Measurements from ENCODE around the gene TADA3. TPM values are rescaled to one million over a fixed set of nuclear protein-coding genes. Genes with fewer than 3 reads are reported as not detected.

The TADA3 gene
- total RNA-seq, 1 donor from 2014 or later = 106 TPM

- intact Hi-C loops (cut with DNase I) = no loop called here
- no peak for TF ChIP-seq CTCF (IDR thresholded peaks at IDR 0.05)
- H3K27ac ChIP-seq = no peak overlapping the region
- H3K4me1 ChIP-seq = no peaks in the 10 kb centered on the region
- no peaks in the 10 kb centered on the region for H3K9me3 ChIP-seq
- H3K4me3 ChIP-seq = no peak overlapping the region
- no peak for DNase-seq (ENCODE audit: low spot score in 2 of 2)
- H3K36me3 ChIP-seq = peaks cover 38 to 60% of the 10 kb centered on the region in 2 donors
- no peaks in the 10 kb centered on the region for H3K27me3 ChIP-seq
Measured at GRCh38 chr3:9834520-9835380, 42.5 kb upstream of the TADA3 start.

- Histone ChIP-seq H3K27me3 (no peaks in the 10 kb centered on the region), H3K36me3 (peaks cover 46 to 58% of the 10 kb centered on the region in 2 donors), H3K4me1 (no peaks in the 10 kb centered on the region), H3K4me3 (no peak overlapping the region), H3K9me3 (no peaks in the 10 kb centered on the region), H3K27ac (no peak overlapping the region)
- TF ChIP-seq CTCF (IDR thresholded peaks at IDR 0.05) = no peak
- intact Hi-C loops (cut with DNase I) = no loop called here
- no peak for DNase-seq (ENCODE audit: low spot score in 2 of 2)
Measured at GRCh38 chr3:9833078-9833477, 40.8 kb upstream of the TADA3 start.

- Histone ChIP-seq H3K27me3 (no peaks in the 10 kb centered on the region), H3K4me1 (no peaks in the 10 kb centered on the region), H3K4me3 (no peak overlapping the region), H3K36me3 (peaks cover 46 to 67% of the 10 kb centered on the region in 2 donors), H3K27ac (no peak overlapping the region), H3K9me3 (no peaks in the 10 kb centered on the region)
- DNase-seq (ENCODE audit: low spot score in 2 of 2) = no peak
- intact Hi-C loops (cut with DNase I) = no loop called here
- TF ChIP-seq CTCF (IDR thresholded peaks at IDR 0.05) = no peak
Measured at GRCh38 chr3:9831253-9831652, 39.0 kb upstream of the TADA3 start.

DNA sequence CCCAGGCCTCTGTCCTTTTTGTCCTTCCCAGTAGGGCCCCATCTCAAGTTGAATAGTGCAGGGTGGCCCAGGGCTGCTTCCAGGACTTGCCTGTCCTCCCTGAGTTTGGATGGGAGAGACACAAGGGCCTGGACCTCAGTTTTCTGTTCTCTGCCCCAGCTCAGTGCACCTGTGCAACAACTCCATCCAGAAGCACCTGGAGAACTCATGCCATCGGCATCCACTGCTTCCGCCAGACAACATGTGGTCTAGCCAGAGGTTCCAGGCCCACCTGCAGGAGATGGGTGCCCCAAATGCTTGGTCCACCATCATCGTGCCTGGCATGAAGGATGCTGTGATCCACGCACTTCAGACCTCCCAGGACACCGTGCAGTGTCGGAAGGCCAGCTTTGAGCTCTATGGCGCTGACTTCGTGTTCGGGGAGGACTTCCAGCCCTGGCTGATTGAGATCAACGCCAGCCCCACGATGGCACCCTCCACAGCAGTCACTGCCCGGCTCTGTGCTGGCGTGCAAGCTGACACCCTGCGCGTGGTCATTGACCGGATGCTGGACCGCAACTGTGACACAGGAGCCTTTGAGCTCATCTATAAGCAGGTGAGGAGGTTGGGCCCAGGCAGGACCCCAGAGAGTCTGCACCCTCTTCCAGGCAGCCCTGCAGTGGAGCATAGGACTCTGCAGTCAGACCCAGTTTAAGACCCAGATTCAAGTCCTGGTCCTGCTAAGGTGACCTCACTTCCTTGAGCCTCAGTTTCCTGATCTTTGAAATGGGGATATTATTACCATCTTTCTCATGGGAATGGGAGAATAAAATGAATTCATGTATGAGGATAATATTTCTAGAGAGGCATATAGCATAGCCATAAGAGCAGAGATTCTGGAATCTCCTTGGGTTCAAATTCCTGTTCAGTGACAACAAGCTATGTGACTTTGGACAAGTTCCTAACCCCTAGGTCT is 36.8 kb upstream of the TADA3 start:
- Histone ChIP-seq H3K9me3 (no peaks in the 10 kb centered on the region), H3K27ac (no peak overlapping the region), H3K4me1 (no peaks in the 10 kb centered on the region), H3K4me3 (no peak overlapping the region), H3K27me3 (no peaks in the 10 kb centered on the region), H3K36me3 (peaks cover 30 to 50% of the 10 kb centered on the region in 2 donors)
- no peak for DNase-seq (ENCODE audit: low spot score in 2 of 2)
- intact Hi-C loops (cut with DNase I) = no loop called here
- no peak for TF ChIP-seq CTCF (IDR thresholded peaks at IDR 0.05)

GRCh38 chr3:9826815-9827573 is 34.7 kb upstream of the TADA3 start:
- no peak overlapping the region for H3K27ac ChIP-seq
- no peaks in the 10 kb centered on the region for H3K9me3 ChIP-seq
- intact Hi-C loops (cut with DNase I) = no loop called here
- no peaks in the 10 kb centered on the region for H3K27me3 ChIP-seq
- no peak overlapping the region for H3K4me3 ChIP-seq
- peak in 1 of 3 experiments; percentile 13 for TF ChIP-seq CTCF (IDR thresholded peaks at IDR 0.05)
- peaks cover 14 to 34% of the 10 kb centered on the region in 2 donors for H3K36me3 ChIP-seq
- no peaks in the 10 kb centered on the region for H3K4me1 ChIP-seq
- DNase-seq (ENCODE audit: low spot score in 2 of 2) = no peak
